Gastroesophageal sphincter (tissue), 4 donors: Measurements from ENCODE around the gene ZNF362. TPM values are rescaled to one million over a fixed set of nuclear protein-coding genes. Genes with fewer than 3 reads are reported as not detected.

Source experiments
- ATAC-seq: fragments of 150-250 bp; one replicate; pipeline ENCODE4 v1.9.1; 2016; ENCODE audit warnings: mild to moderate bottlenecking, moderate library complexity
- H3K27ac ChIP-seq, 4 donors: fragments of 200-600 bp; sonication (generic) in 3 of 4; 1 replicate in 3 of 4; 2 replicates in 1 of 4; pipeline ENCODE4 v1.5.1; 2016 to 2019
- H3K27me3 ChIP-seq: fragments of 200-600 bp; sonication (generic); one replicate; pipeline ENCODE4 v1.5.1; 2019
- H3K36me3 ChIP-seq, 2 donors: fragments of 200-600 bp; sonication (generic); one replicate each; pipeline ENCODE4 v1.5.1; 2019; ENCODE audit warnings: control low read depth in 1 of 2
- H3K4me1 ChIP-seq, 3 donors: fragments of 200-600 bp; sonication (generic); 1 replicate in 2 of 3; 2 replicates in 1 of 3; pipeline ENCODE4 v1.5.1; 2016 to 2019; ENCODE audit warnings: control low read depth in 2 of 3
- H3K4me3 ChIP-seq, 2 donors: fragments of 200-600 bp; sonication (generic); one replicate each; pipeline ENCODE4 v1.5.1; 2019; ENCODE audit warnings: mild to moderate bottlenecking in 1 of 2, moderate library complexity in 1 of 2
- H3K9me3 ChIP-seq, 3 donors: fragments of 200-600 bp; sonication (generic); one replicate each; pipeline ENCODE4 v1.5.1; 2017 to 2019; ENCODE audit warnings: control low read depth in 2 of 3
- EP300 ChIP-seq: sonication (generic); formaldehyde crosslinking; IDR thresholded peaks from one replicate; pipeline ENCODE4 v1.6.1; 2017; ENCODE audit warnings: antibody characterized with exemption, mild to moderate bottlenecking
- POLR2A ChIP-seq, 2 donors: fragments of 450-650 bp; IDR thresholded peaks; one replicate each; pipeline ENCODE4 v1.6.1; 2017; ENCODE audit warnings: antibody characterized with exemption in 2 of 2, mild to moderate bottlenecking in 2 of 2, moderate library complexity in 1 of 2
- POLR2AphosphoS5 ChIP-seq: sonication (generic); formaldehyde crosslinking; IDR thresholded peaks from one replicate; pipeline ENCODE4 v1.6.1; 2017; ENCODE audit warnings: antibody characterized with exemption
- WGBS, 2 donors: methylation state at CpG; one replicate each; pipeline ENCODE4 v1.1.5; 2018; ENCODE audit warnings: low coverage in 1 of 2; 5-methylcytosine and 5-hydroxymethylcytosine counted together
- total RNA-seq, 4 donors: library from RNA; depleted of rRNA; stranded (reverse); fragments of >200 nt; gene quantifications; one replicate each; pipeline ENCODE4 v1.1.0, GENCODE V29; 2016
- TF ChIP-seq, protein P1 (sequence below), 4 experiments: fragments of 200-600 bp in 2 of 4; fragments of 450-650 bp in 2 of 4; sonication (generic) in 1 of 4; IDR thresholded peaks; one replicate each; pipeline ENCODE4 v1.5.1; 2017 to 2019; ENCODE audit warnings: antibody characterized with exemption in 4 of 4, mild to moderate bottlenecking in 2 of 4, moderate library complexity in 2 of 4

The ZNF362 gene
- total RNA-seq, 4 donors from 2014 or later: 14.6 to 29.2 (median 24.1) TPM

DNA sequence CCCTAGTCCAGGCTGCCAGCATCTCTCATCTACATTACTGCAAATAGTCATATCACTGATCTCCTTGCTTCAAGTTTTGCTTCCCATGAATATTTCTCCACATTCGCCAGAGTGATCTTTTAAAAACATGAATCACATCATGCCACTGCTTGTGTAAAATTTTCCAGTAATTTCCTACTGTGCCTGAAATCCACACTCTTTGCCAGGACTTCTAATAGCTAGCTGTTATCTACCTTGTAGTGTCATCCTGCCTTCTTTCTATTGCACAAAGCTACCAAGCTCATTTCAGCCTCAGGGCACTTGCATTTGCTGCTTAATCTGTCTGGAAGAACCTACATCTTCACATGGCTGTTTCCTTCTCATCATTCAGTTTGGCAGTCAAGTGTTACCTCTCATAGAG, 33.9 kb upstream of the ZNF362 start:
- H3K27ac ChIP-seq: no peak overlapping the region
- ATAC-seq: no peak
- H3K36me3 ChIP-seq: no peaks in the 10 kb centered on the region
- TF ChIP-seq EP300 (no peak), POLR2A (IDR thresholded peaks at IDR 0.05) (no peak), POLR2AphosphoS5 (no peak)
- TF ChIP-seq, protein P1, sequence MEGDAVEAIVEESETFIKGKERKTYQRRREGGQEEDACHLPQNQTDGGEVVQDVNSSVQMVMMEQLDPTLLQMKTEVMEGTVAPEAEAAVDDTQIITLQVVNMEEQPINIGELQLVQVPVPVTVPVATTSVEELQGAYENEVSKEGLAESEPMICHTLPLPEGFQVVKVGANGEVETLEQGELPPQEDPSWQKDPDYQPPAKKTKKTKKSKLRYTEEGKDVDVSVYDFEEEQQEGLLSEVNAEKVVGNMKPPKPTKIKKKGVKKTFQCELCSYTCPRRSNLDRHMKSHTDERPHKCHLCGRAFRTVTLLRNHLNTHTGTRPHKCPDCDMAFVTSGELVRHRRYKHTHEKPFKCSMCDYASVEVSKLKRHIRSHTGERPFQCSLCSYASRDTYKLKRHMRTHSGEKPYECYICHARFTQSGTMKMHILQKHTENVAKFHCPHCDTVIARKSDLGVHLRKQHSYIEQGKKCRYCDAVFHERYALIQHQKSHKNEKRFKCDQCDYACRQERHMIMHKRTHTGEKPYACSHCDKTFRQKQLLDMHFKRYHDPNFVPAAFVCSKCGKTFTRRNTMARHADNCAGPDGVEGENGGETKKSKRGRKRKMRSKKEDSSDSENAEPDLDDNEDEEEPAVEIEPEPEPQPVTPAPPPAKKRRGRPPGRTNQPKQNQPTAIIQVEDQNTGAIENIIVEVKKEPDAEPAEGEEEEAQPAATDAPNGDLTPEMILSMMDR (IDR thresholded peaks at IDR 0.05): no peak
- 0 to 32% methylated on average over 1 of the region's 1 CpG for WGBS, 2 donors
- no peaks in the 10 kb centered on the region for H3K4me1 ChIP-seq
- peaks cover 0 to 18% (median 0%) of the 10 kb centered on the region in 3 donors for H3K9me3 ChIP-seq
- no peaks in the 10 kb centered on the region for H3K27me3 ChIP-seq
- no peak overlapping the region for H3K4me3 ChIP-seq

DNA sequence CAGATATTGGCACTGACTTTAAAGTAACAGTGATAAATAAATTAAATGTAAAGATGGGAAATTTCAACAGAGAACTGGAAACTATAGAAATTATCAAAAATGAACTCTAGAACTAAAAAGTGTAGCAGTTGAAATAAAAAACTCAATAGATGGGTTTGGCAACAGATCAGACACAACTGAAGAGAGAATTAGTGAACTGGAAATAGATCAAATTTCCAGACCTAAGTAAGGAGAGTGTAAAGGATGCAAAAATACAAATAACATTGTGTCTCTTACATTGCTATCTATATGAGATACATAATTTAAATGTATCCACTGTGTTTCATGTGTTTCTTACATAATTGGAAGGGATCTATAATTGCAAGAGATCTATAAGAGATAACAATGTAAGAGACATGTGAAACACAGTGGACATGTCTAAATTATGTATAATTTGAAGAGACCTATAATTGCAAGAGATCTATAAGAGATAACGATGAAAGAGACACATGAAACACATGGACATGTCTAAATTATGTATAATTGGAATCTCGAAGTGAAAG, 32.1 kb upstream of the ZNF362 start:
- Histone ChIP-seq H3K9me3 (peaks cover 0 to 18% (median 0%) of the 10 kb centered on the region in 3 donors), H3K4me1 (peaks cover 0 to 7% (median 0%) of the 10 kb centered on the region in 3 donors), H3K27ac (no peak overlapping the region), H3K27me3 (no peaks in the 10 kb centered on the region), H3K4me3 (no peak overlapping the region), H3K36me3 (no peaks in the 10 kb centered on the region)
- WGBS, 2 donors: 72 to 75% methylated on average over 2 of the region's 2 CpGs
- TF ChIP-seq, protein P1 (IDR thresholded peaks at IDR 0.05): no peak
- no peak for TF ChIP-seq POLR2A (IDR thresholded peaks at IDR 0.05)
- TF ChIP-seq POLR2AphosphoS5: no peak
- no peak for TF ChIP-seq EP300
- no peak for ATAC-seq

DNA sequence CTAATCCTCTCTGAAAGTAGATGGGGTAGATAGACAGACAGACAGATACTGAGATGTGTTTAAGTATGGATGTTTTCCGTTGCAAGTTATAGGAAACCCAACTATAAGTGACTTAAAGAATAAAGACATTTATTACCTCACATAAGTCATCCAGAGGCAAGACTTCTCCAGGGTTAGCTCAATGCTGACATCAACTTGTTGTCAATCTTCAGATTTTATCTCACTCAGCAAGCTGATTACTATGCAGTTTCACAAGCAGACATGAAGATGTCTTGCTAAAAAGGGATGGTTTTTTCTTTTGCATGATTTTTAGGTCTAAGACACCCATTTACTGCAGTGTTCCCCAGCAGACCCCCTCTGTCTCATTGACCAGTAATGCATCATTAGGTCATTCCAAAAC, 30.7 kb upstream of the ZNF362 start:
- Histone ChIP-seq H3K4me1 (peaks cover 0 to 7% (median 0%) of the 10 kb centered on the region in 3 donors), H3K4me3 (no peak overlapping the region), H3K9me3 (peaks cover 0 to 18% (median 0%) of the 10 kb centered on the region in 3 donors), H3K27ac (no peak overlapping the region), H3K27me3 (no peaks in the 10 kb centered on the region), H3K36me3 (no peaks in the 10 kb centered on the region)
- ATAC-seq: no peak
- TF ChIP-seq, protein P1 (IDR thresholded peaks at IDR 0.05): no peak
- TF ChIP-seq POLR2A (IDR thresholded peaks at IDR 0.05) (no peak), POLR2AphosphoS5 (no peak), EP300 (no peak)
- WGBS, 2 donors: 69 to 86% methylated on average over 1 of the region's 1 CpG

DNA sequence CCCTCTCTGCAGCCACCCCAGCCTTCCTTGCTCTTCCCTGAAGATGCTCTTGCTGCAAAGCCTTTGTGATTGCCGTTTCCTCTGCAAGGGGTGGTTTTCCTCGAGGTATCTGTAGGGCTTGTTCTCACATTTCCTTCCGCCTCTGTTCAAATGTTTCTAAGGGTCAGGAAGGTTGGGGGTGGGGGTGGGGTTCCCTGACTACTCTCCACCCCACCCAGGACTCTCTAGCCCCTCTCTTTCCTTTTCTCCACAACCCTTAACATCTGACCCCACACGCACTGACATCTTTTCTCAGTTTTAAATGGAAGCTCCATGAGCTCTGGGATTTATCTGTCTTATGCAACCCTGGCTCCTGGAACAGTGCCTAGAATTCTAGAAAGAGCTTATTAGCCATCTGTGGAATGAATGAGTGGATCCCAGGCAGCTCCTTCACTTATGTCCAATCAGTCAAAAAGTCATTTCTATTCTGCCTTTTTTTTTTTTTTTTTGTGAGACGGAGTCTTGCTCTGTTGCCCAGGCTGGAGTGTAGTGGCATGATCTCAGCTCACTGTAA, 27.3 kb upstream of the ZNF362 start:
- TF ChIP-seq POLR2AphosphoS5 (peak; percentile 17), POLR2A (IDR thresholded peaks at IDR 0.05) (no peak)
- Histone ChIP-seq H3K36me3 (no peaks in the 10 kb centered on the region), H3K4me1 (peaks cover 0 to 7% (median 0%) of the 10 kb centered on the region in 3 donors), H3K9me3 (peaks cover 0 to 11% (median 0%) of the 10 kb centered on the region in 3 donors), H3K27me3 (no peaks in the 10 kb centered on the region), H3K4me3 (no peak overlapping the region), H3K27ac (peak overlapping the region in 1 of 4 donors; percentile 21)
- ATAC-seq: peak; percentile 63
- 20 to 39% methylated on average over 2 to 5 of the region's 5 CpGs for WGBS, 2 donors

DNA sequence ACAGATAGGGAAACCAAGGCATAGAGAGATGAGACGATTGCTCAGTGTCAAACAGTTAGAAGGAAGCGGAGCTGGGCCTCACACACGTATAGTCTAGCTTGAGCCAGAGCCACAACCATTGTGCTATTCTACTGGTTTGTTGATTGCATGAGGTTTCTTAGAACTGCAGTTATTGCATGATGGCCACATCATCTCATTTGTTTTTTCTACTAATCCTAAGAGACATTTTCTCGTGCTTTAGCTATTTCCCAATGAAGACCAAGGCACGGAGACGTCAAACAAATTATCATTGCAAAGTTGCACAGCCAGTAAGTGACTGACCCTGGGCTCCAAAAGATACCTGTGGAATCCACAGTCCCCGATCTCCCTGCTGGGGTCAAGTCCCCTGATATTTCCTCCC, 25.1 kb upstream of the ZNF362 start:
- 89 to 90% methylated on average over 7 of the region's 7 CpGs for WGBS, 2 donors
- Histone ChIP-seq H3K4me3 (no peak overlapping the region), H3K4me1 (peaks cover 0 to 7% (median 0%) of the 10 kb centered on the region in 3 donors), H3K27me3 (no peaks in the 10 kb centered on the region), H3K9me3 (no peaks in the 10 kb centered on the region), H3K27ac (no peak overlapping the region), H3K36me3 (no peaks in the 10 kb centered on the region)
- no peak for ATAC-seq
- no peak for TF ChIP-seq POLR2A (IDR thresholded peaks at IDR 0.05)
- no peak for TF ChIP-seq POLR2AphosphoS5

DNA sequence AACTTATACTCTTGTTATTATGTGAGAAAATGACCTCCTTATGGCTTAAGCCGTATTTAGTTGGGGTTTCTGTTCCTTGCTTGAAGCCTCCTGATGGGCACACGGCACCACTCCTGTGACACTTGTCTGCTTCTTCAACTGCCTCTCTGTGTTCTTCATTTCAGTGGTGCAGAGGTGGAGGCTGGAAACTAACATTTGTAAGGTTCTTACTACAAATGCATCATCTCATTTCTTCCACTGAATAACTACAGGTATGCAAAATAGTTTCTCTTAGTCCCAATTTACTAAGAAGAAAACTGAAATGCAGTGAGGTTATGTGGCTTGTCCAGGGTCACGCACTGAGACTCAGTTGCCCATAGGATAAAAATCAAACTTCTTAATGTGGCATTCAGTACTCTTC, 23.6 kb upstream of the ZNF362 start:
- Histone ChIP-seq H3K4me1 (peaks cover 0 to 7% (median 0%) of the 10 kb centered on the region in 3 donors), H3K4me3 (no peak overlapping the region), H3K9me3 (no peaks in the 10 kb centered on the region), H3K27ac (no peak overlapping the region), H3K36me3 (no peaks in the 10 kb centered on the region), H3K27me3 (no peaks in the 10 kb centered on the region)
- ATAC-seq: no peak
- TF ChIP-seq EP300: no peak
- TF ChIP-seq POLR2A (IDR thresholded peaks at IDR 0.05): no peak
- no peak for TF ChIP-seq POLR2AphosphoS5
- TF ChIP-seq, protein P1 (IDR thresholded peaks at IDR 0.05): no peak
- 95 to 100% methylated on average over 2 to 3 of the region's 3 CpGs for WGBS, 2 donors
